Ishikawa (cell line): Measurements from ENCODE around the gene DNAH7.

ENCODE experiments used
- CEBPB ChIP-seq: IDR thresholded peaks from 2 replicates; pipeline ENCODE4 v1.6.1; 2012
- CREB1 ChIP-seq: IDR thresholded peaks from 2 replicates; pipeline ENCODE4 v1.6.1; 2012; ENCODE audit warnings: low read depth
- EGR1 ChIP-seq: IDR thresholded peaks from 2 replicates; pipeline ENCODE4 v1.6.1; 2012
- EP300 ChIP-seq: IDR thresholded peaks from 2 replicates; pipeline ENCODE4 v1.6.1; 2012; ENCODE audit warnings: borderline replicate concordance
- FOXM1 ChIP-seq: IDR thresholded peaks from 2 replicates; pipeline ENCODE4 v1.6.1; 2012; ENCODE audit warnings: low read depth, borderline replicate concordance
- RAD21 ChIP-seq: IDR thresholded peaks from 2 replicates; pipeline ENCODE4 v1.6.1; 2012; ENCODE audit warnings: low read depth
- TAF1 ChIP-seq: IDR thresholded peaks from 2 replicates; pipeline ENCODE4 v1.6.1; 2012; ENCODE audit warnings: low read depth, mild to moderate bottlenecking
- TCF12 ChIP-seq: IDR thresholded peaks from 2 replicates; pipeline ENCODE4 v1.6.1; 2012; ENCODE audit warnings: low read depth
- TEAD4 ChIP-seq: IDR thresholded peaks from 2 replicates; pipeline ENCODE4 v1.6.1; 2012
- YY1 ChIP-seq: IDR thresholded peaks from 2 replicates; pipeline ENCODE4 v1.6.1; 2012; ENCODE audit warnings: low read depth
- ZBTB7A ChIP-seq: IDR thresholded peaks from 2 replicates; pipeline ENCODE4 v1.6.1; 2012; ENCODE audit warnings: low read depth
- TF ChIP-seq, protein P1 (sequence below): IDR thresholded peaks from 2 replicates; pipeline ENCODE4 v1.6.1; 2012
- TF ChIP-seq, protein P2 (sequence below): IDR thresholded peaks from 2 replicates; pipeline ENCODE4 v1.6.1; 2012; ENCODE audit warnings: low read depth, mild to moderate bottlenecking
- TF ChIP-seq, protein P3 (sequence below): IDR thresholded peaks from 2 replicates; pipeline ENCODE4 v1.6.1; 2012

DNA sequence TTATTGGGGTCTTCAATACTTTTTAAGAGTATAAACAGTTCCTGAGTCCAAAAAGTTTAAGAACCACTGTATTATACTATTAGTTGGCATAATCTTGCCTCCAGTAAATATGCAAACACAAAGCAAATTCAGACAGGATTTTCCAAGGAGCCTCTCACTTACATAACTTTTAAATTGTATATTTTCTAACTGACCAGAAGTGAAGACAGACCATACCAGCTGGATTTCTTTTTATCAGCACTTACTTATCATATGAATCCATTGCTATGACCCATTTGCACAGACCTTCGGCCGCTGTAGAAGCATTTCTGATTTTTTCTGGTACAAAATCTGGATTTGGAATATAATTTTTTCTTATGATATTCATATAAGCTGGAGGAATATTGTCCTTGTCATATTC lies 211.5 kb downstream of the DNAH7 start:
- TF ChIP-seq EP300, result no peak
- no peak for TF ChIP-seq FOXM1
- TF ChIP-seq TAF1, result no peak
- TF ChIP-seq, protein P1, sequence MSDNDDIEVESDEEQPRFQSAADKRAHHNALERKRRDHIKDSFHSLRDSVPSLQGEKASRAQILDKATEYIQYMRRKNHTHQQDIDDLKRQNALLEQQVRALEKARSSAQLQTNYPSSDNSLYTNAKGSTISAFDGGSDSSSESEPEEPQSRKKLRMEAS, result no peak
- TF ChIP-seq CREB1, result no peak
- TF ChIP-seq, protein P2, sequence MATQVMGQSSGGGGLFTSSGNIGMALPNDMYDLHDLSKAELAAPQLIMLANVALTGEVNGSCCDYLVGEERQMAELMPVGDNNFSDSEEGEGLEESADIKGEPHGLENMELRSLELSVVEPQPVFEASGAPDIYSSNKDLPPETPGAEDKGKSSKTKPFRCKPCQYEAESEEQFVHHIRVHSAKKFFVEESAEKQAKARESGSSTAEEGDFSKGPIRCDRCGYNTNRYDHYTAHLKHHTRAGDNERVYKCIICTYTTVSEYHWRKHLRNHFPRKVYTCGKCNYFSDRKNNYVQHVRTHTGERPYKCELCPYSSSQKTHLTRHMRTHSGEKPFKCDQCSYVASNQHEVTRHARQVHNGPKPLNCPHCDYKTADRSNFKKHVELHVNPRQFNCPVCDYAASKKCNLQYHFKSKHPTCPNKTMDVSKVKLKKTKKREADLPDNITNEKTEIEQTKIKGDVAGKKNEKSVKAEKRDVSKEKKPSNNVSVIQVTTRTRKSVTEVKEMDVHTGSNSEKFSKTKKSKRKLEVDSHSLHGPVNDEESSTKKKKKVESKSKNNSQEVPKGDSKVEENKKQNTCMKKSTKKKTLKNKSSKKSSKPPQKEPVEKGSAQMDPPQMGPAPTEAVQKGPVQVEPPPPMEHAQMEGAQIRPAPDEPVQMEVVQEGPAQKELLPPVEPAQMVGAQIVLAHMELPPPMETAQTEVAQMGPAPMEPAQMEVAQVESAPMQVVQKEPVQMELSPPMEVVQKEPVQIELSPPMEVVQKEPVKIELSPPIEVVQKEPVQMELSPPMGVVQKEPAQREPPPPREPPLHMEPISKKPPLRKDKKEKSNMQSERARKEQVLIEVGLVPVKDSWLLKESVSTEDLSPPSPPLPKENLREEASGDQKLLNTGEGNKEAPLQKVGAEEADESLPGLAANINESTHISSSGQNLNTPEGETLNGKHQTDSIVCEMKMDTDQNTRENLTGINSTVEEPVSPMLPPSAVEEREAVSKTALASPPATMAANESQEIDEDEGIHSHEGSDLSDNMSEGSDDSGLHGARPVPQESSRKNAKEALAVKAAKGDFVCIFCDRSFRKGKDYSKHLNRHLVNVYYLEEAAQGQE, result no peak
- no peak for TF ChIP-seq YY1
- TF ChIP-seq RAD21, result no peak
- TF ChIP-seq CEBPB, result no peak
- no peak for TF ChIP-seq ZBTB7A
- TF ChIP-seq EGR1, result no peak
- TF ChIP-seq TEAD4, result no peak
- TF ChIP-seq, protein P3, sequence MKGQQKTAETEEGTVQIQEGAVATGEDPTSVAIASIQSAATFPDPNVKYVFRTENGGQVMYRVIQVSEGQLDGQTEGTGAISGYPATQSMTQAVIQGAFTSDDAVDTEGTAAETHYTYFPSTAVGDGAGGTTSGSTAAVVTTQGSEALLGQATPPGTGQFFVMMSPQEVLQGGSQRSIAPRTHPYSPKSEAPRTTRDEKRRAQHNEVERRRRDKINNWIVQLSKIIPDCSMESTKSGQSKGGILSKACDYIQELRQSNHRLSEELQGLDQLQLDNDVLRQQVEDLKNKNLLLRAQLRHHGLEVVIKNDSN, result no peak
- TF ChIP-seq TCF12, result no peak
